SK-N-SH (cell line): ENCODE data around the gene CLDN15. TPM values are rescaled to one million over a fixed set of nuclear protein-coding genes. Genes with fewer than 3 reads are reported as not detected.

Experiments used
- CTCF ChIA-PET: fragments of 300-600, 350-600 bp; formaldehyde crosslinking; extraction: SDS; loops from one replicate; lab custom pipeline; 2021; lab: Yijun Ruan, JAX
- POLR2A ChIA-PET: fragments of 350-600 bp; sonication (Branson Sonifier 250); formaldehyde crosslinking; extraction: SDS; loops from one replicate; lab custom pipeline; 2020; ENCODE audit warnings: antibody characterized with exemption, inconsistent platforms; lab: Yijun Ruan, JAX
- DNase-seq: peaks from one replicate; pipeline ENCODE4 v3.0.0; 2012
- H2AFZ ChIP-seq: fragments of 200-600 bp; sonication (generic); 2 replicates; pipeline ENCODE4 v1.8.1; 2016; ENCODE audit warnings: antibody characterized with exemption, mild to moderate bottlenecking, low read depth
- H3F3A ChIP-seq: fragments of 200-600 bp; sonication (generic); replicated peaks from 2 replicates; pipeline ENCODE3; 2016; ENCODE audit warnings: antibody characterized with exemption, mild to moderate bottlenecking; ENCODE audit not compliant: insufficient read depth
- H3K27ac ChIP-seq, 2 experiments: fragments of 200-500 bp in 1 of 2; fragments of 200-600 bp in 1 of 2; sonication (Bioruptor generic) in 1 of 2; sonication (generic), shearing (Covaris generic) in 1 of 2; 2 replicates each; pipeline versions ENCODE4 v1.5.1 to v1.6.1; 2014 to 2016; ENCODE audit warnings: low read depth in 2 of 2, inconsistent platforms in 1 of 2, low read length in 1 of 2, mild to moderate bottlenecking in 1 of 2, mixed read lengths in 1 of 2
- H3K27me3 ChIP-seq: fragments of 200-600 bp; sonication (generic), shearing (Covaris generic); 2 replicates; pipeline ENCODE4 v1.6.1; 2016; ENCODE audit warnings: mixed run types; ENCODE audit not compliant: insufficient read depth
- H3K36me3 ChIP-seq, 2 experiments: fragments of 200-500 bp in 1 of 2; fragments of 200-600 bp in 1 of 2; sonication (Bioruptor generic) in 1 of 2; sonication (generic) in 1 of 2; replicated peaks in 1 of 2; 2 replicates each; pipeline versions ENCODE3 to v1.5.1; 2014 to 2016; ENCODE audit warnings: low read length in 1 of 2, mild to moderate bottlenecking in 1 of 2; ENCODE audit not compliant: insufficient read depth in 2 of 2, control insufficient read depth in 1 of 2
- H3K4me1 ChIP-seq, 2 experiments: fragments of 200-500 bp in 1 of 2; fragments of 200-600 bp in 1 of 2; sonication (Bioruptor generic) in 1 of 2; sonication (generic), shearing (Covaris generic) in 1 of 2; 2 replicates each; pipeline versions ENCODE4 v1.5.1 to v1.6.1; 2014 to 2016; ENCODE audit warnings: low read depth in 1 of 2, low read length in 1 of 2, mixed run types in 1 of 2; ENCODE audit not compliant: insufficient read depth in 2 of 2, control insufficient read depth in 1 of 2
- H3K4me2 ChIP-seq: fragments of 200-600 bp; sonication (generic), shearing (Covaris generic); 2 replicates; pipeline ENCODE4 v1.6.1; 2017; ENCODE audit warnings: mixed run types
- H3K4me3 ChIP-seq, 2 experiments: fragments of 200-500 bp in 1 of 2; fragments of 200-600 bp in 1 of 2; sonication (Bioruptor generic) in 1 of 2; sonication (generic), shearing (Covaris generic) in 1 of 2; 2 replicates each; pipeline versions ENCODE4 v1.5.1 to v1.8.1; 2014 to 2016; ENCODE audit warnings: low read depth in 2 of 2, inconsistent platforms in 1 of 2, low read length in 1 of 2, mild to moderate bottlenecking in 1 of 2, mixed read lengths in 1 of 2, moderate library complexity in 1 of 2
- H3K79me2 ChIP-seq: fragments of 200-600 bp; sonication (generic); 2 replicates; pipeline ENCODE4 v1.8.1; 2017; ENCODE audit warnings: mild to moderate bottlenecking; ENCODE audit not compliant: insufficient read depth
- H3K9ac ChIP-seq: fragments of 200-600 bp; sonication (generic); 2 replicates; pipeline ENCODE4 v1.6.1; 2017; ENCODE audit warnings: mixed run types
- H3K9me2 ChIP-seq: fragments of 200-600 bp; sonication (generic); 2 replicates; pipeline ENCODE4 v1.6.1; 2017; ENCODE audit warnings: mixed run types
- H3K9me3 ChIP-seq: fragments of 200-600 bp; sonication (generic); 2 replicates; pipeline ENCODE4 v1.6.1; 2017; ENCODE audit warnings: mixed run types, mild to moderate bottlenecking, moderate library complexity
- H4K20me1 ChIP-seq: fragments of 200-600 bp; sonication (generic); 2 replicates; pipeline ENCODE4 v1.6.1; 2017; ENCODE audit warnings: mild to moderate bottlenecking, mixed run types; ENCODE audit not compliant: insufficient read depth
- MXI1 ChIP-seq: IDR thresholded peaks from 2 replicates; pipeline ENCODE4 v1.6.1; 2012; ENCODE audit warnings: mild to moderate bottlenecking, low read depth, low read length, improper control_type of control experiment
- RCOR1 ChIP-seq: fragments of 150-350 bp; IDR thresholded peaks from 2 replicates; pipeline ENCODE4 v1.6.1; 2017; ENCODE audit warnings: antibody characterized with exemption, low read length
- RXRA ChIP-seq: IDR thresholded peaks from 2 replicates; pipeline ENCODE4 v1.4.0; 2012; ENCODE audit warnings: low read depth, mild to moderate bottlenecking, borderline replicate concordance
- TAF1 ChIP-seq: IDR thresholded peaks from 2 replicates; pipeline ENCODE4 v1.6.1; 2012; ENCODE audit warnings: low read depth, mild to moderate bottlenecking, low read length, moderate library complexity, borderline replicate concordance
- WGBS: methylation state at CpG from one replicate; pipeline ENCODE4 v1.1.6; 2017; ENCODE audit warnings: low lambda C conversion rate; 5-methylcytosine and 5-hydroxymethylcytosine counted together
- polyA plus RNA-seq, 3 experiments: library from polyadenylated mRNA; depleted of rRNA; stranded (reverse); fragments of >200 nt; gene quantifications; 2 replicates each; pipeline ENCODE4 v1.2.3, GENCODE V29; 2012
- TF ChIP-seq, protein P1 (sequence below): fragments of 200-600 bp; sonication (generic); IDR thresholded peaks from 2 replicates; pipeline ENCODE4 v1.6.1; 2017; ENCODE audit warnings: antibody characterized with exemption, mild to moderate bottlenecking, moderate library complexity
- TF ChIP-seq, protein P2 (sequence below): IDR thresholded peaks from 2 replicates; pipeline ENCODE4 v1.4.0; 2012; ENCODE audit warnings: low read depth
- TF ChIP-seq, protein P3 (sequence below): fragments of 150-350 bp; IDR thresholded peaks from 2 replicates; pipeline ENCODE4 v1.6.1; 2017; ENCODE audit warnings: antibody characterized with exemption, low read length, low read depth, borderline replicate concordance

Gene CLDN15
- polyA plus RNA-seq, 1 of the 3 experiments (the other 2 are of a cell fraction) = 24.0 TPM

DNA sequence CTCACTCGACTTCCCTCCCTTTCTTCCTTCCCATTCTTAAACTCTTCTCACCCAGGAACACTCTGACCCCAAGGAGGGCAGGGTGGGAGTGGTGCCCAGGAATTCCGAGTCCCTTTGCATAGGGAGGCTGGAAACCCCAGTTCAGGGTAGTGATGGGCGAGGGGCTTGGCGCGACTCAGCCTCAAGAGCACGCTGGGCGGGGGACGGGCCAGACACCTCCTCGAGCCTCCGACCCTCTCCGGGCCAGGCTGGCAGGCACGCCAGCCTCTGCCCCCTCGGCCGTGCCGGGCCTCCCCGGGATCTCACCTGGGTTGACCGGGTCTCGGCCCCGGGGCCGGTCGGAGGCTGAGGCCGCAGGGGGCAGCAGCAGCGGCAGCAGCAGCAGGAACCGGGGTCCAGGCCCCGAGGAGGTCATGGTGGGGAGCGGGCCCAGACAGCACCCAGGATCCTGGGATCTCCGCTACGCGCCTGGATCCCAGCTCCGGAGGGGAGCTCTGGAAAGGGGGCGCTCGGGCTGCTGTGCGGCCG lies 20.7 kb downstream of the CLDN15 start:
- Histone ChIP-seq H3K36me3 (peaks cover 12 to 18% of the 10 kb centered on the region in 2 experiments), H3K27ac (peak overlapping the region; percentile 93 to 95), H3K4me3 (peak overlapping the region; percentile 66 to 84), H3F3A (no peaks in the 10 kb centered on the region), H3K4me1 (peaks cover 8 to 27% of the 10 kb centered on the region in 2 experiments; a peak in 2 of 4 replicates), H3K9me3 (no peaks in the 10 kb centered on the region), H3K9me2 (no peaks in the 10 kb centered on the region), H4K20me1 (peaks cover 4% of the 10 kb centered on the region; the same call in 1 of the 2 replicates), H2AFZ (peak overlapping the region; percentile 43), H3K4me2 (peak overlapping the region; percentile 95), H3K79me2 (peaks cover 73% of the 10 kb centered on the region), H3K9ac (peak overlapping the region; percentile 81), H3K27me3 (no peaks in the 10 kb centered on the region)
- TF ChIP-seq, protein P1, sequence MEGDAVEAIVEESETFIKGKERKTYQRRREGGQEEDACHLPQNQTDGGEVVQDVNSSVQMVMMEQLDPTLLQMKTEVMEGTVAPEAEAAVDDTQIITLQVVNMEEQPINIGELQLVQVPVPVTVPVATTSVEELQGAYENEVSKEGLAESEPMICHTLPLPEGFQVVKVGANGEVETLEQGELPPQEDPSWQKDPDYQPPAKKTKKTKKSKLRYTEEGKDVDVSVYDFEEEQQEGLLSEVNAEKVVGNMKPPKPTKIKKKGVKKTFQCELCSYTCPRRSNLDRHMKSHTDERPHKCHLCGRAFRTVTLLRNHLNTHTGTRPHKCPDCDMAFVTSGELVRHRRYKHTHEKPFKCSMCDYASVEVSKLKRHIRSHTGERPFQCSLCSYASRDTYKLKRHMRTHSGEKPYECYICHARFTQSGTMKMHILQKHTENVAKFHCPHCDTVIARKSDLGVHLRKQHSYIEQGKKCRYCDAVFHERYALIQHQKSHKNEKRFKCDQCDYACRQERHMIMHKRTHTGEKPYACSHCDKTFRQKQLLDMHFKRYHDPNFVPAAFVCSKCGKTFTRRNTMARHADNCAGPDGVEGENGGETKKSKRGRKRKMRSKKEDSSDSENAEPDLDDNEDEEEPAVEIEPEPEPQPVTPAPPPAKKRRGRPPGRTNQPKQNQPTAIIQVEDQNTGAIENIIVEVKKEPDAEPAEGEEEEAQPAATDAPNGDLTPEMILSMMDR = peak; percentile 37
- no peak for TF ChIP-seq RXRA
- DNase-seq = no peak
- CTCF ChIA-PET = interaction anchor here (0.8 to 7.6 kb wide), 23 partner anchors 9 to 511 kb away, joined by 3 to 60 read pairs (median 5); partner anchors contain the start of genes AP1S1, FIS1, MOGAT3 and POP7
- POLR2A ChIA-PET = interaction anchor here (0.6 to 4.1 kb wide), 21 partner anchors 9 to 1116 kb away, joined by 3 to 38 read pairs (median 5); partner anchors contain the start of genes AP4M1, CLDN15, FIS1 and MCM7
- 0% methylated on average over 6 of the region's 34 CpGs for whole genome bisulfite sequencing

DNA sequence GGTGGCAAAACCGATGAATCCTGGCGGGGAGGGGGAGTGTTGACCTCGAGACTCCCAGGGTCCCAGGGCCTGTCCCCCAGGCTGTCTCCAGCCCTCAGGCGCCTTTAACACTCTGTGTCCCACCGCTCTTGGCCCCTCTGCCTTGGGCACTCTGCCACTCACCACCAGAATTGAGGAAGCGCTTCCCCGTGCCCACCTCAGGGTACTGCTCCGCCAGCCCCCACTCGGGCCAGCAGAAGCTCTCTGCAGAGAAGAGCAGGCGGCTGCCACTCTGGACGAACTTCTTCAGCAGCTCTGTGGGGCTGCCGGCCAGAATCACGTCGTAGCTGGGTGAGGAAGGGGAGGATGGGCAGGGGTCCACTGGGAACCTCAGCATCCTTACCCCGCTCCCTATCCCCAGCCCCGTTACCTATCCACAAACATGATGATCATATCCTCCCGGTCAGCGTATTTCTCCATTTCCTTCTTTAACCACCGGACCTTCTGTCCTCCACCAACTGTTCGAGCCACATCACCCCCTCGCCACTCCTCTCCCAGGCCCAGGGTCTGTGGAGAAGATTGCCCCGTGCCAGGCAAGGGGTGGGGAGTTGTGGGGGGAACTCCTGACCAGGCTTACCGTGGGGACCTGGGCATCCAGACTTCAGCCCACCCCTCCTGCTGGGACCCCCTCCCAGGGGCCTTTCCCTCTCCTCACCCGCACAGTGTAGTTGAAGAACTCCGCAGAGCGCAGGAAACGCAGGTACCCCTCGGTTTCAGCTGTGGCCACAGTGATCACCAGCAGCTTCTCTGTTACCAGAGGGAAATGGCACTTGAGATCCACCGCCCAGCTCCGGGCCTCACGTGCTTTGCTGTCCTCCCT lies 21.4 kb downstream of the CLDN15 start:
- H3K9me3 ChIP-seq = no peaks in the 10 kb centered on the region
- DNase-seq = no peak
- peak overlapping the region; percentile 66 to 84 for H3K4me3 ChIP-seq
- no peaks in the 10 kb centered on the region for H3F3A ChIP-seq
- TF ChIP-seq, protein P2, sequence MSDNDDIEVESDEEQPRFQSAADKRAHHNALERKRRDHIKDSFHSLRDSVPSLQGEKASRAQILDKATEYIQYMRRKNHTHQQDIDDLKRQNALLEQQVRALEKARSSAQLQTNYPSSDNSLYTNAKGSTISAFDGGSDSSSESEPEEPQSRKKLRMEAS = peak; percentile 90
- TF ChIP-seq MXI1 (peak; percentile 84), RCOR1 (no peak), TAF1 (no peak)
- TF ChIP-seq, protein P3, sequence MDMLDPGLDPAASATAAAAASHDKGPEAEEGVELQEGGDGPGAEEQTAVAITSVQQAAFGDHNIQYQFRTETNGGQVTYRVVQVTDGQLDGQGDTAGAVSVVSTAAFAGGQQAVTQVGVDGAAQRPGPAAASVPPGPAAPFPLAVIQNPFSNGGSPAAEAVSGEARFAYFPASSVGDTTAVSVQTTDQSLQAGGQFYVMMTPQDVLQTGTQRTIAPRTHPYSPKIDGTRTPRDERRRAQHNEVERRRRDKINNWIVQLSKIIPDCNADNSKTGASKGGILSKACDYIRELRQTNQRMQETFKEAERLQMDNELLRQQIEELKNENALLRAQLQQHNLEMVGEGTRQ = no peak
- TF ChIP-seq, all 33 proteins: peak for 2
- Histone ChIP-seq H3K27ac (peak overlapping the region; percentile 93 to 95), H3K27me3 (no peaks in the 10 kb centered on the region), H4K20me1 (peaks cover 4% of the 10 kb centered on the region; the same call in 1 of the 2 replicates), H3K36me3 (peaks cover 19 to 21% of the 10 kb centered on the region in 2 experiments), H3K79me2 (peaks cover 66% of the 10 kb centered on the region), H3K4me1 (peaks cover 8 to 27% of the 10 kb centered on the region in 2 experiments; a peak in 2 of 4 replicates), H2AFZ (peak overlapping the region; percentile 43; the same call in 1 of the 2 replicates), H3K9me2 (no peaks in the 10 kb centered on the region), H3K9ac (peak overlapping the region; percentile 81), H3K4me2 (peak overlapping the region; percentile 95)
- WGBS = 63% methylated on average over 30 of the region's 31 CpGs
- ChIA-PET POLR2A (interaction anchor here (0.8 to 4.1 kb wide), 9 partner anchors 8 to 1115 kb away, joined by 3 to 38 read pairs (median 5); partner anchors contain the start of genes AP4M1, FIS1, MCM7 and UFSP1), CTCF (interaction anchor here (0.9 to 7.6 kb wide), 12 partner anchors 10 to 74 kb away, joined by 3 to 60 read pairs (median 6); partner anchors contain the start of gene FIS1)
